PC-3 (cell line): ENCODE results near the gene ASTN2.

Experiments used
- EZH2 ChIP-seq: fragments of 300-600 bp; sonication (generic); IDR thresholded peaks from one replicate; pipeline ENCODE4 v1.6.1; 2017; ENCODE audit warnings: antibody characterized with exemption, mild to moderate bottlenecking, low read length; ENCODE audit not compliant: unreplicated experiment
- TF ChIP-seq, protein P1 (sequence below): fragments of 300-600 bp; sonication (generic); conservative IDR thresholded peaks from 2 replicates; pipeline ENCODE4 v1.5.1; 2017; ENCODE audit warnings: antibody characterized with exemption, low read depth, mild to moderate bottlenecking, low read length

DNA sequence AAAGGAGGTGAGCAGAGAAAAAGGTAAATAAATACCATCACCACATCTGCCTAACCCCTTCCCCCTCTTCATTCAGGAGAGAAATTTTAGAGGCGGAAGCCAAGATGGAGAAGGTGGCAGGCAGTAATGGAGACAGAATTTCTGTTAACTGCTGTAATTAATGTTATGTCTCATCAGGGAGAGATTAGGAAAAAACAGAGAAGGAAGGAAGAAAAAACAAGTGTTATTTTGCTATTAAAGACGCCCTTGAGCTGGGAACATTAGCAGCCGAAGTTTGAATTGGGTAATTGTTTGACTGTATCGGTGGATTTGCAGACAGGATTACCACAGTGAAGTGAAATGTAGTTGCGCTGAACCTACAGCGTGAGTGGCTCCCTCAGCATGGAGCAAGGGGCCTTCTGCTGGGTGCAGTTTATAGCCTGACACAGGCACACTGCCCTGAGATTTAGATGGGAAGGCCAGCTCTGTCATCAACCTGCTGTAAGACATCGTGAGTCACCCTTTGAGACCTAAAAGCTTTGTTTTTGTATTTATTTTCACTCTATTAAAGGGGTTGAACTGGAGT, 136.3 kb downstream of the ASTN2 start:
- TF ChIP-seq, protein P1, sequence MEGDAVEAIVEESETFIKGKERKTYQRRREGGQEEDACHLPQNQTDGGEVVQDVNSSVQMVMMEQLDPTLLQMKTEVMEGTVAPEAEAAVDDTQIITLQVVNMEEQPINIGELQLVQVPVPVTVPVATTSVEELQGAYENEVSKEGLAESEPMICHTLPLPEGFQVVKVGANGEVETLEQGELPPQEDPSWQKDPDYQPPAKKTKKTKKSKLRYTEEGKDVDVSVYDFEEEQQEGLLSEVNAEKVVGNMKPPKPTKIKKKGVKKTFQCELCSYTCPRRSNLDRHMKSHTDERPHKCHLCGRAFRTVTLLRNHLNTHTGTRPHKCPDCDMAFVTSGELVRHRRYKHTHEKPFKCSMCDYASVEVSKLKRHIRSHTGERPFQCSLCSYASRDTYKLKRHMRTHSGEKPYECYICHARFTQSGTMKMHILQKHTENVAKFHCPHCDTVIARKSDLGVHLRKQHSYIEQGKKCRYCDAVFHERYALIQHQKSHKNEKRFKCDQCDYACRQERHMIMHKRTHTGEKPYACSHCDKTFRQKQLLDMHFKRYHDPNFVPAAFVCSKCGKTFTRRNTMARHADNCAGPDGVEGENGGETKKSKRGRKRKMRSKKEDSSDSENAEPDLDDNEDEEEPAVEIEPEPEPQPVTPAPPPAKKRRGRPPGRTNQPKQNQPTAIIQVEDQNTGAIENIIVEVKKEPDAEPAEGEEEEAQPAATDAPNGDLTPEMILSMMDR, result no peak
- no peak for TF ChIP-seq EZH2
